ENCODE measurements around the gene AKAP5.
A peak's percentile ranks its signal among the peaks of the same experiment; 100 is the strongest.
"Not testable (repeated sequence)": the region's sequence is repeated elsewhere in the genome, so short reads cannot be mapped to it uniquely, and the experiment has no call there.

The AKAP5 gene

DNA sequence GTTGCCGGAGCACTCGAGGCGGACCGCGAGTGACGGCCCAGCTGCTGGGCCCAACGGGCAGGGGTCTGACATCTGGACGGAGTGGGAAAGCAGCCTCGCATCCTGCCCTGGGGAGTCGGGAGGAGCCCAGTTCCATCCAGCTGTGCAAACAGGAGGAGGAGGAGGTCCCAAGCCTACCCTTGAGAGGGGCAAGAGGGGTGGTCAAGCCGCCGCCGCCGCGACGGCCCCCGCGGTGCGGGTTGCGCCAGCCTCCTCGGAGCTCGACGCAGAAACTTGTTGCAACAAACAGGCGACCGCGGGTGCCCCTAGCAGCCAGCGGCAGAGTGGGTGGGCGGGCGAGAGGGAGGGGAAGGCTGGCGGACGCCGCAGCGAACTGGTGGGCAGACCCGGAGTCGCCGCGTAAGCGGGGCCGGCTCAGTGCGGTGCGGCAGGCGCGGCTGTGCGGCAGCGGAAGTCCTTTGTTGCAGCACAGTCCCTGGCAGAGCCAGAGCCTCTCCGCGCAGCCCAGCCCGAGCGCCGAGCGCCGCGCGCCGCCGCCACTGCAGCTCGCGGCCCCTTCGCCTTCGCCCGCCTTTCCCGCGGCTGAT, 39.1 kb downstream of the AKAP5 start, which contains the start of gene ZBTB1:
Gene ZBTB1, plus strand, starts transcription at position 461 of the 587 bp plus-strand sequence. CDS start 16,735 bp downstream, outside the sequence.
- DNase-seq = peak; percentile 84

DNA sequence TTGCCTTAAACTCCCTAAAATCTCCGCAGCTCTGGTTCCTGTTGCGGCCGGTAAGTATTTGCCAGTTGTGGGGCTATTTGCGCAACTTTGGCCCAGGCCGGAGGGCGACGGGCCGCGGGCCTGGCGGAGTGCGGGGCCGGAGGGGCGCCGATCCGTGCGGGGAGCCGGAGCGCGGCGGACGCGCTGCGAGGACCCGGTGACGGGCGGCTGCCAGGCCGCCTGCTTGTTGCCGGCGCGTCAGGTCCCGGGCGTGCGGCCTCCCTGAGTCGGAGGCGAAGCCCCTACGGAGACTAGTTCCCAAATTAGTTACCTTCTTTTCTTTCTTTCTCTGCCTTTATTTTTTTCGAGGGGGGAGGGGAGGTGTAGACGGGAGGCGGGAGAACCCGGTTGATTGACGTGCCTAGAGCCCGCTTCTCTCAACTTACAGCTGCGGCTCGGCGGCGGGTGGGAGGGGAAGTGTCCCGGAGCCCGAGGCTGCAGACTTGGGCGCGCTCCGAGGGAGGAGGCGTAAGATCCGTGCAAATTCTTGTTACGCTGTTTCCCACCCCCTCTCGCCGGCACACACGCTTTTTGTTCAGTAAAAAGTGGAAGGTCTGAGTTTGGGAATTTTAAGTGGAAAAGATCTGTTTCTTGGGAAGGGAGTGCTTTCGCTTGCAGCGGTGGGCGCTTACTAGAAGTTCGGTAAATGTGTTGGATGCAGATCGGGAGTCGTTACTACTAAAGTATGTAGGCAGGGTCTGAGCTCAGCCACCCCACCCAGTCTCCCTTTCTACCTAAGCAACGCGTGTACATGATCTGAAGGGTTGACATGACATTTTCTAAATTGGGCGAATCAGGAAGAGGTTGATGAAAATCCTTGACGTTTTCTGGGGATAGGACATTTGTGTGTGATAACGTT, 39.8 kb downstream of the AKAP5 start:
- peak; percentile 80 for DNase-seq

DNA sequence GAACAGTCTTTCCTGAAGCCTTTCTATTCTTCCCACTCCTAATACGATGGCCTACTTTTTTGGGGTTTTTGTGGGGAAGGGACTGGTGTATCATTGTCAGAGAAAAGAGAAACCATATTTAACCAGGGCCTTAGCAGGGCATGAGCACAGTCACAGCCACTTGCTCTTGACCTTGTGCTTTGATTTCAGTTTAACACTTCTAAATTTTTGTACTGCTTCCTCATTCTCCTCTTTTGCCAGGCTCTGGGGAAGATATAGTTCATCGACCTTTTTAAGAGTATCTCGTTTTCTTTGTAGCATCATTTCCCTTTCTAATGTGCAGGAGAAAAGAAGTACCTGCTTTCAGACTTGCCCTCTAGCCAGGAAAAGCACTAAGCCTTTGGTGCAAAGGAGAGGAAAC, 41.4 kb downstream of the AKAP5 start:
- no peak for DNase-seq

DNA sequence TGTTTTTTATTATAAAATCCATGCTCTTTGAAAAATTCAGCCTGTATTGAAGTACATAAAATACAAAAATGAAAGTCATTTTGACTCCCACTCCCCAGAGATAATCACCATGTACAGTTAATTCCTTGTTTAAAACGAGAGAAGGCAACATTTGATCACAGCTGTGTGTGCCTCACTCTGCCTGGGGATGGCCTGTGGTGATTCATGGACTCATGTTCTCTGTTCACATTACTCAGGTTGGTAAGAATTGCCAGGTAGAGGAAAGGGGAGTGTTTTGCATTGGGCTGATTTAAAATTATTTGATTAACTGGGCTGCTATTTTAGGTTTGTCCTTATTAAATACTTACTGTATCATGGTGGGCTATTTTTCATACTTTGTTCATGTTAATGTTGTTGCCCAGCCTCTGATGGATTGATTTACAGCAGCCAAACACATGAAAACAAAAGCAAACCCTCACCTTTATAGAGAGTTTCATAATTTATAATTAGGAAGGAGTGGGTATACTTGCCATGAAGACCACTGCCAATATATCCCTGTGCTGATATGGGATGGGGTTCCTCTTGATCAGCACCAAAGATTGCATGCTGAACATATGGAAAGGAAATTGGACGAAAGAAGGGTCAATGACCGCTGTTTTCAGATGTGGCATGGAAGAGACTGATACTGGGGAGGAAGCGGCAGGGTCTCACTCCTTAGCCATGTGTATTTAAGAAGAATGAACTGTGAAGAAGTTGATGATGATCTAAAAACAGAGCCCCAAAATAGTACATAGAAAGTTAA, 42.3 kb downstream of the AKAP5 start:
- no peak for DNase-seq

DNA sequence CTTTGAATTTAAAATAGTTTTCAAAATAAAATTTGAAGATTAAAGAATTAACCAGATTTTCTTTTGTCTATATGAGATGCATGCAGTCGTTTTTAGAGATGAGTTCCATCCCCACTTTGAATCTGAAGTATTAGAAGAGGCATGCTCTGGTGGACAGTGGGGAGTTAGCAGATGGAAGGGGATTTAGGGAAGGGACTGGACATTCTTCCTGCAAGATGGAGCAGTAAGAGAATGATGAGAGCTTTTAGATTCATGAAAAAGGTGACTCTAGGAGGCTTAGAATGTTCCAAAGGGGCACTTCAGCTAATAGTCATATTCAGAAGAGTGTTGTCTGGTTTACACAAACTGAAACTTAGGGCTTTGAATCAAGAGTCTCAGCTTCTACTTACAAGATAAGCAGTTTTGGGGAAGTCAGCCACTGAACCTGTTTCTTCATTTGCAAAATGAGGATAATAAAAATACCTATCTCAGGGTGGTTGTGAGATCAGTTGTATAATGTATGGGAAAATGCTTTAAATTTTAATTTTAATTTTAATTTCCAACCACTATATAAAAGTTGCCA, 43.0 kb downstream of the AKAP5 start:
- DNase-seq = no peak

DNA sequence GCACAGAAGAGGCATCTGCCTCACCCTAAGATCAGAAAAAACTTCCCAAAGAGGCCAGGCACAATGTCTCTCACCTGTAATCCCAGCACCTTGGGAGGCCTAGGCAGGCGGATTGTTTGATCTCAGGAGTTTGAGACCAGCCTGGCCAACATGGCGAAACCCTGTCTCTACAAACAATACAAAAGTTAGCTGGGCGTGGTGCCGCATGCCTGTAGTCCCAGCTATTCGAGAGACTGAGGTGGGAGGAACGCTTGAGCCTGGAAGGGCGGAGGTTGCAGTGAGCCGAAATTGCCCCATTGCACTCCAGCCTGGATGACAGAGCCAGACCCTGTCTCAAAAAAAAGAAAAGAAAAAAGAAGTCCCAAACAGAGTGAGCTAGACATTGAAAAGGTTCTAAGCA, 43.7 kb downstream of the AKAP5 start:
- DNase-seq = no peak

DNA sequence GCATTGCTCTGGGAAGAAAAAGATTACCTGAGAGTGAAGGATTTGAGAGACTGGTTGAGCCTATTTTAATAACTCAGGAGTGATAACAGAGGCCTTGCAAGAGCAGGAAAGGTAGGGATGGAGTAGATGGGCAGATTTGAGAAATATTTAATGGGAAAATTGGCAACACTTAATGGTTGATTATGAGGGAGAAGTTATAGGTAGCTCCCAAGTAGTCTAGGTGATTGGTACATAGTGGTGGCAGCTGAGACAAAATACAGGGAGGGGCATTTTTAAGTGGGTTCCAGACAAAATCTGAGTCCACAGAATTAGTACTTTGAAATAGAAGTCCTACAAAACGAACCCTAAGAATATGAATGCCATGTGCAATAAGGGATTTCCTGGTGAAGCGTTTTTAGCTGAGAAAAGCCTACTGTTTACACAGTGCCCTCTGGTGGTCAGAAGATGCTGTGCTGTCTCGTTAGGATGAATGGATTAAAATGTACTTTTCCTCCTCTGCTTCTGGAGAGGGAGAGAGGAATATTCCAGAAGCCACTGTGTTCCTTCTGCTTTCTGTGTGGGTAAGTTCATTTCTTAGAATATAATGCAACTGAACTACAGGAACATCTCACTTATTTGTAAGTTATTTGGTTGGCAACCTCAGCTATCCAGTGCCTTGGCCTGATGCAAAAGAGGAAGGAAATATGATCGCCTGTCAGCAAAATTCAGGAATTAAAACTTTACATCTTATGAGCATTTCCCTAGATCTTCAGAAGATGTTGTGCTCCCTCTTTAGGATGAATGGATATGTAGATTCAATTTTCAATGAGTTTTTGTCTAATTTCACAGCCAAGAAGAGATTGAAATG, 45.7 kb downstream of the AKAP5 start:
- DNase-seq = peak; percentile 32

DNA sequence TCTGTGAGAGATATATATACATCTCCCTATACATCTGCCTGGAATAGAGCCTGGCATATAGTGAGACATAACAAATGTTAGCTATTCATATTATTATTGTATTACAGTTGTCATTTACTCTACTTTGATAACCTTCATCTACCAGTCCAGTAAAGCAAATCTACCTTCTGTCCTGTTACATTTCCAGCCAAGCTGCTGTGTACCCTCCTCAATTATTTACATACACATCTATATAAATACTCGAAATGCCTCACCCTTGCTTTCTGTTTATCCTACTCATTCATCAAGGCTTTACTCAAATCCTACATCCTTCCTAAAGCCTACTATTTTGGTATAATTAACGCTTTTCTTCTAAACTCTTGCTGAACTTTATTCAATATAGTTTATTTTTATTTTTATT, 48.0 kb downstream of the AKAP5 start:
- no peak for DNase-seq

DNA sequence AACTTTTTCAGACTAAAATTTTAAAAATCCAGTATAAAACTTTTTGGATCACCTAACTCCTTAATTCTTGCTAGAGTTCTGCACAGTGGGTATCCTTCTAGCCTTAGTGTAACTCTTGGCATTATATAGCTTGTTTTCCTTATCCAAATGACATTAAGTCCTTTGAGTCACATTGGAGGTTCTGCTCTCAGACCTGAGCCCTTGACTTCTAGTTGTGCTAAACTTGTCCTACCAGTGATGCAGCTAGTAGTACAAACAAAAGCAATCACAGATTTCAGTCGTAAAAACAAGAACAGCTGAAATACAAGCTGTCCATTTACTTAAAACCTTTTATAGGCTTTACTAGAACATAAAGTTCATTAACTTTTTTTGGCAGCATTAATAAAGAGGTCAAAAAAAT, 49.8 kb downstream of the AKAP5 start:
- no peak for DNase-seq

DNA sequence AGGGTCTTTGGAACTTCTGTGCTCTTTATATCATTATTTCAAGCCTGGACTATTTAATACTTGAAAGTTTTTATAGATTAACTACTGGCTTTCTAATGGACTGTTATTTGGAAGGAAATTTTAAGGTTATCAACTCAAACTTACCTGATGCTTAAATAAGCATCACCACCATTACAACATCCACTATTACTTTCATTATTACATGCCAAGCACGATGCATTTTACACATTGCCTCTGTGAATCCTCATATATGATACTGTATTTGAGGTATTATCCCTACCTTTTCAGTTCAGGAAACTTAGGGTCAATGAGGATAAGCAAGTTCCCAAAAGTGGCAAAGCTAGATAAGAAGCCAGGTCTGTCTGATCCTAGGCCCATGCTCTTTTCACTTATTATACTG, 51.7 kb downstream of the AKAP5 start:
- no peak for DNase-seq

DNA sequence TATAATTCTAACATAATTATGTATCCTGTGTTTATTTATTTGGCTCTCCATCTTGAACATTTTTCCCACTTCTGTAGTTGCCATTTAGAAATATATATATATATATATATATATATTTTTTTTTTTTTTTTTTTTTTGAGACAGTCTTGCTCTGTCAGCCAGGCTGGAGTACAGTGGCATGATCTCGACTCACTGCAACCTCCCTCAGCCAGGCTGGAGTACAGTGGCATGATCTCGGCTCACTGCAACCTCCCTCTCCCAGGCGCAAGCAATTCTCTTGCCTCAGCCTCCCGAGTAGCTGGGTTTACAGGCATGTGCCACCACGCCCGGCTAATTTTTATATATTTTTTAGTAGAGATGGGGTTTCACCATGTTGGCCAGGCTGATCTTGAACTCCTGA, 52.4 kb downstream of the AKAP5 start:
- not testable (repeated sequence) for DNase-seq

DNA sequence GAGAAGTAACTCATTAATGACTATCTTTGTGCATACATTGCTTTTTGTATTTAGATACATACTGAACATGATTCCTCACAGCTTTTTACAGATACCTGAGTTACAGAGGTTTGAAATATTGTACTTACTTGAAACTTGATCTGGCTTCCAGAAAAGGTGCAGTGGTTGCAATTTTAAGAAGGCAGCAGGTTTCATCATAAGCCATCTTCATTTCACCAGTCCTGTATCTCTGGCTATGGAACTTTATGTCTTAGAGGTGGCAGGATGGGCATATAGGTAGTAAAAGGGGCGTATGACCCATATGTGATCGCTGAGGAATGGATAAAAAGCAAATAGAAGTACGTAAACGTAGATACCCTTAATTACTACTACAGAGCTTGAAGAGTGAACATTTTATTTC, 52.9 kb downstream of the AKAP5 start:
- no peak for DNase-seq

DNA sequence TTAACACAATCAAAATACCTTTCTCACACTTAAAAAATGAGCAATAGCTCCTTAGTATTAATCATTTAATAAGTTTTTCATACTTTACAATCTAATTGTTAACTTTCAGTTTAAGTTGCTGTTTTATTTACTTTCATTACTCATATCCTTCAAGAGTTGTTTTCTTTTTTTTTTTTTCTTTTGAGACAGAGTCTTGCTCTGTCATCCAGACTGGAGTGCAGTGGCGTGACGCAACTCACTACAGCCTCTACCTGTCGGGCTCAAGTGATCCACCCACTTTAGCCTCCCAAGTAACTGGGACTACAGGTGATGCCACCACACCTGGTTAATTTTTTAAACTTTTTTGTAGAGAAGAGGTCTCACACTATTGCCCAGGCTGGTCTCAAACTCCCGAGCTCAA, 55.4 kb downstream of the AKAP5 start:
- no peak for DNase-seq

DNA sequence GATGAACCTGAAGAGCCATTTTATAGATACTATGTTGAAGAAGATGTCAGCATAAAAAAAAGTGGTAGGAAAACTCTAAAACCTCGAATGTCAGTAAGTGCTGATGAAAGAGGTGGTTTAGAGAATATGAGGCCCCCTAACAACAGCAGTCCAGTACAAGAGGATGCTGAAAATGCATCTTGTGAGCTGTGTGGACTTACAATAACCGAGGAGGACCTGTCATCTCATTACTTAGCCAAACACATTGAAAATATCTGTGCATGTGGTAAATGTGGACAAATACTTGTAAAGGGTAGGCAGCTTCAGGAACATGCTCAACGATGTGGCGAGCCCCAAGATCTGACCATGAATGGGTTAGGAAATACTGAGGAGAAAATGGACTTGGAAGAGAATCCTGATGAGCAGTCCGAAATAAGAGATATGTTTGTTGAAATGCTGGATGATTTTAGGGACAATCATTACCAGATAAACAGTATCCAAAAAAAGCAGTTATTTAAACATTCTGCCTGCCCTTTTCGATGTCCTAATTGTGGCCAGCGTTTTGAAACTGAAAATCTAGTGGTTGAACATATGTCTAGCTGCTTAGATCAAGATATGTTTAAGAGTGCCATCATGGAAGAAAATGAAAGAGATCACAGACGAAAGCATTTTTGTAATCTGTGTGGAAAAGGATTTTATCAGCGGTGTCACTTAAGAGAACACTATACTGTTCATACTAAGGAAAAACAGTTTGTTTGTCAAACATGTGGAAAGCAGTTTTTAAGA, 57.5 kb downstream of the AKAP5 start:
- no peak for DNase-seq
